ENCODE data around the gene CFLAR. TPM values are rescaled to one million over a fixed set of nuclear protein-coding genes. Genes with fewer than 3 reads are reported as not detected.

Gene CFLAR
- total and polyA plus RNA-seq, 2 of the 13 experiments (the other 11 are each of a cell fraction or from before 2014, with no cell fraction given), result 43.8 to 92.1 TPM

- TF ChIP-seq, protein P1, sequence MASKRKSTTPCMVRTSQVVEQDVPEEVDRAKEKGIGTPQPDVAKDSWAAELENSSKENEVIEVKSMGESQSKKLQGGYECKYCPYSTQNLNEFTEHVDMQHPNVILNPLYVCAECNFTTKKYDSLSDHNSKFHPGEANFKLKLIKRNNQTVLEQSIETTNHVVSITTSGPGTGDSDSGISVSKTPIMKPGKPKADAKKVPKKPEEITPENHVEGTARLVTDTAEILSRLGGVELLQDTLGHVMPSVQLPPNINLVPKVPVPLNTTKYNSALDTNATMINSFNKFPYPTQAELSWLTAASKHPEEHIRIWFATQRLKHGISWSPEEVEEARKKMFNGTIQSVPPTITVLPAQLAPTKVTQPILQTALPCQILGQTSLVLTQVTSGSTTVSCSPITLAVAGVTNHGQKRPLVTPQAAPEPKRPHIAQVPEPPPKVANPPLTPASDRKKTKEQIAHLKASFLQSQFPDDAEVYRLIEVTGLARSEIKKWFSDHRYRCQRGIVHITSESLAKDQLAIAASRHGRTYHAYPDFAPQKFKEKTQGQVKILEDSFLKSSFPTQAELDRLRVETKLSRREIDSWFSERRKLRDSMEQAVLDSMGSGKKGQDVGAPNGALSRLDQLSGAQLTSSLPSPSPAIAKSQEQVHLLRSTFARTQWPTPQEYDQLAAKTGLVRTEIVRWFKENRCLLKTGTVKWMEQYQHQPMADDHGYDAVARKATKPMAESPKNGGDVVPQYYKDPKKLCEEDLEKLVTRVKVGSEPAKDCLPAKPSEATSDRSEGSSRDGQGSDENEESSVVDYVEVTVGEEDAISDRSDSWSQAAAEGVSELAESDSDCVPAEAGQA (IDR thresholded peaks at IDR 0.05; ENCODE audit: low read depth), result no peak
- TF ChIP-seq, protein P1 (CRISPR knock-in tag; IDR thresholded peaks at IDR 0.05; ENCODE audit: borderline replicate concordance), result no peak
Measured at GRCh38 chr2:201152999-201153815, 37.2 kb downstream of the CFLAR start (continued).

- peaks cover 3% of the 10 kb centered on the region for H3K79me2 ChIP-seq (ENCODE audit: insufficient read depth, low read length)
- WGBS (ENCODE audit: low lambda C conversion rate), result 91% methylated on average over 9 of the region's 9 CpGs
- POLR2A ChIA-PET, result interaction anchor here (3.4 kb wide), 1 partner anchor 37 kb away, joined by 13 read pairs; no protein-coding TSS in a partner anchor
- H4K20me1 ChIP-seq (ENCODE audit: insufficient read depth, low read length), result no peaks in the 10 kb centered on the region
- H3K4me2 ChIP-seq (ENCODE audit: low read depth, low read length), result no peak overlapping the region
- H3K27ac ChIP-seq (ENCODE audit: extremely low read length, insufficient read depth, low read length), result no peak overlapping the region
- TF ChIP-seq ZNF7 (CRISPR knock-in tag; IDR thresholded peaks at IDR 0.05), result no peak
- TF ChIP-seq ZKSCAN1 (IDR thresholded peaks at IDR 0.05; ENCODE audit: low read length), result peak; percentile 62
- no peak for TF ChIP-seq ZBTB8A (CRISPR knock-in tag; IDR thresholded peaks at IDR 0.05; ENCODE audit: borderline replicate concordance, low read depth)
- TF ChIP-seq ZNF800 (CRISPR knock-in tag; IDR thresholded peaks at IDR 0.05), result no peak
- no peak for TF ChIP-seq REST (IDR thresholded peaks at IDR 0.05; ENCODE audit: borderline replicate concordance in 1 of 2, low read depth in 1 of 2, low read length in 2 of 2)
- FAIRE-seq (no peak), DNase-seq (ENCODE audit: low spot score) (no peak), ATAC-seq (no peak)
- intact Hi-C loops (cut with micrococcal nuclease; ENCODE audit: unreplicated experiment) (no loop called here), in situ Hi-C loops (cut with HindIII; ENCODE audit: extremely low pct_ligation_motif_present, low pct_unique_long_range_greater_than_20kb) (no loop called here)
- H3K9me3 ChIP-seq (ENCODE audit: low read length), result no peaks in the 10 kb centered on the region
- CTCF ChIA-PET (ENCODE audit: low intra/inter-chr PET ratio, low total read pairs), result no interaction called here
- no peaks in the 10 kb centered on the region for H3K27me3 ChIP-seq (ENCODE audit: control insufficient read depth in 1 of 2, insufficient read depth in 2 of 2, low read length in 2 of 2)
- H3K9ac ChIP-seq (ENCODE audit: insufficient read depth, low read depth, low read length), result no peak overlapping the region
- H3K36me3 ChIP-seq (replicated peaks in 1 of 2; ENCODE audit: control insufficient read depth in 1 of 2, insufficient read depth in 2 of 2, low read length in 2 of 2), result peaks cover 13 to 59% of the 10 kb centered on the region in 2 experiments
- H3K4me3 ChIP-seq (replicated peaks in 1 of 3; ENCODE audit: insufficient read depth in 1 of 3, low read depth in 2 of 3, low read length in 3 of 3), result no peak overlapping the region
- peaks cover 30% of the 10 kb centered on the region for H3K4me1 ChIP-seq (ENCODE audit: insufficient read depth, low read length)
- no TSS peak for BruUV-seq (replicated peaks)
- no peak overlapping the region for H2AFZ ChIP-seq (ENCODE audit: low read length)
Measured at GRCh38 chr2:201154615-201155399, 38.8 kb downstream of the CFLAR start.
